ENCODE measurements around the gene NID1.

NID1 gene

GRCh38 chr1:235997931-235998330, 67.0 kb downstream of the NID1 start:
- no peaks in the 10 kb centered on the region for H3K27me3 ChIP-seq (replicated peaks in 2 of 5; ENCODE audit: control insufficient read depth in 4 of 5, insufficient read depth in 5 of 5, low read length in 4 of 5)
- ChIA-PET POLR2A (no interaction called here), CTCF (interaction anchor here (0.6 kb wide), 1 partner anchor 25 kb away, joined by 3 read pairs; no protein-coding TSS in a partner anchor)
- H3K36me3 ChIP-seq (ENCODE audit: control insufficient read depth in 4 of 4, insufficient read depth in 4 of 4, low read length in 3 of 4): no peaks in the 10 kb centered on the region
- H3K9me3 ChIP-seq (ENCODE audit: control extremely low read depth in 1 of 5, control insufficient read depth in 4 of 5, insufficient read depth in 2 of 5, low read depth in 1 of 5, low read length in 4 of 5): no peaks in the 10 kb centered on the region
- no peak overlapping the region for H3K27ac ChIP-seq (ENCODE audit: insufficient read depth in 1 of 2, low read depth in 1 of 2, low read length in 2 of 2, poor library complexity in 1 of 2, severe bottlenecking in 2 of 2)
- WGBS (ENCODE audit: insufficient coverage): 100% methylated on average over 5 of the region's 5 CpGs
- H3K4me3 ChIP-seq (ENCODE audit: control insufficient read depth in 1 of 7, extremely low read depth in 1 of 7, insufficient read depth in 4 of 7, low read depth in 2 of 7, low read length in 6 of 7): no peak overlapping the region
- no peak for DNase-seq
- peaks cover 4 to 7% (median 5%) of the 10 kb centered on the region in 4 experiments for H3K4me1 ChIP-seq (ENCODE audit: control extremely low read depth in 1 of 4, control insufficient read depth in 4 of 4, insufficient read depth in 4 of 4, low read length in 3 of 4)

- POLR2A ChIA-PET: no interaction called here
- Histone ChIP-seq H3K27ac (ENCODE audit: insufficient read depth in 1 of 2, low read depth in 1 of 2, low read length in 2 of 2, poor library complexity in 1 of 2, severe bottlenecking in 2 of 2) (no peak overlapping the region), H3K4me3 (ENCODE audit: control insufficient read depth in 1 of 7, extremely low read depth in 1 of 7, insufficient read depth in 4 of 7, low read depth in 2 of 7, low read length in 6 of 7) (no peak overlapping the region), H3K9me3 (ENCODE audit: control extremely low read depth in 1 of 5, control insufficient read depth in 4 of 5, insufficient read depth in 2 of 5, low read depth in 1 of 5, low read length in 4 of 5) (no peaks in the 10 kb centered on the region), H3K27me3 (replicated peaks in 2 of 5; ENCODE audit: control insufficient read depth in 4 of 5, insufficient read depth in 5 of 5, low read length in 4 of 5) (no peaks in the 10 kb centered on the region), H3K4me1 (ENCODE audit: control extremely low read depth in 1 of 4, control insufficient read depth in 4 of 4, insufficient read depth in 4 of 4, low read length in 3 of 4) (peaks cover 4 to 7% (median 5%) of the 10 kb centered on the region in 4 experiments), H3K36me3 (ENCODE audit: control insufficient read depth in 4 of 4, insufficient read depth in 4 of 4, low read length in 3 of 4) (no peaks in the 10 kb centered on the region)
- CTCF ChIA-PET: no interaction called here
- WGBS (ENCODE audit: insufficient coverage): 100% methylated on average over 3 of the region's 5 CpGs
- DNase-seq: no peak
Observed at GRCh38 chr1:235997049-235997448, 67.8 kb downstream of the NID1 start.

GRCh38 chr1:235996048-235996785, 68.7 kb downstream of the NID1 start:
- ChIA-PET POLR2A (interaction anchor here (0.7 kb wide), 1 partner anchor 38 kb away, joined by 3 read pairs; no protein-coding TSS in a partner anchor), CTCF (interaction anchor here (0.9 to 1.1 kb wide), 2 partner anchors 10 to 18 kb away, joined by 3 read pairs; no protein-coding TSS in a partner anchor)
- 100% methylated on average over 2 of the region's 4 CpGs for WGBS (ENCODE audit: insufficient coverage)

GRCh38 chr1:235995511-235995910, 69.4 kb downstream of the NID1 start:
- Histone ChIP-seq H3K9me3 (ENCODE audit: control extremely low read depth in 1 of 5, control insufficient read depth in 4 of 5, insufficient read depth in 2 of 5, low read depth in 1 of 5, low read length in 4 of 5) (peaks cover 0 to 4% (median 0%) of the 10 kb centered on the region in 5 experiments), H3K36me3 (ENCODE audit: control insufficient read depth in 4 of 4, insufficient read depth in 4 of 4, low read length in 3 of 4) (no peaks in the 10 kb centered on the region), H3K4me1 (ENCODE audit: control extremely low read depth in 1 of 4, control insufficient read depth in 4 of 4, insufficient read depth in 4 of 4, low read length in 3 of 4) (no peaks in the 10 kb centered on the region), H3K4me3 (ENCODE audit: control insufficient read depth in 1 of 7, extremely low read depth in 1 of 7, insufficient read depth in 4 of 7, low read depth in 2 of 7, low read length in 6 of 7) (no peak overlapping the region), H3K27me3 (replicated peaks in 2 of 5; ENCODE audit: control insufficient read depth in 4 of 5, insufficient read depth in 5 of 5, low read length in 4 of 5) (no peaks in the 10 kb centered on the region), H3K27ac (ENCODE audit: insufficient read depth in 1 of 2, low read depth in 1 of 2, low read length in 2 of 2, poor library complexity in 1 of 2, severe bottlenecking in 2 of 2) (no peak overlapping the region)
- no peak for DNase-seq
- ChIA-PET POLR2A (no interaction called here), CTCF (interaction anchor here (0.9 to 1.1 kb wide), 2 partner anchors 11 to 19 kb away, joined by 3 read pairs; no protein-coding TSS in a partner anchor)
- 100% methylated on average over 3 of the region's 3 CpGs for WGBS (ENCODE audit: insufficient coverage)

More at GRCh38 chr1:235996048-235996785, 68.7 kb downstream of the NID1 start:
- H3K36me3 ChIP-seq (ENCODE audit: control insufficient read depth in 4 of 4, insufficient read depth in 4 of 4, low read length in 3 of 4): no peaks in the 10 kb centered on the region
- no peak overlapping the region for H3K4me3 ChIP-seq (ENCODE audit: control insufficient read depth in 1 of 7, extremely low read depth in 1 of 7, insufficient read depth in 4 of 7, low read depth in 2 of 7, low read length in 6 of 7)
- H3K27me3 ChIP-seq (replicated peaks in 2 of 5; ENCODE audit: control insufficient read depth in 4 of 5, insufficient read depth in 5 of 5, low read length in 4 of 5): no peaks in the 10 kb centered on the region
- H3K9me3 ChIP-seq (ENCODE audit: control extremely low read depth in 1 of 5, control insufficient read depth in 4 of 5, insufficient read depth in 2 of 5, low read depth in 1 of 5, low read length in 4 of 5): no peaks in the 10 kb centered on the region
- DNase-seq: no peak
- H3K4me1 ChIP-seq (ENCODE audit: control extremely low read depth in 1 of 4, control insufficient read depth in 4 of 4, insufficient read depth in 4 of 4, low read length in 3 of 4): no peaks in the 10 kb centered on the region
- H3K27ac ChIP-seq (ENCODE audit: insufficient read depth in 1 of 2, low read depth in 1 of 2, low read length in 2 of 2, poor library complexity in 1 of 2, severe bottlenecking in 2 of 2): no peak overlapping the region

- H3K27ac ChIP-seq (ENCODE audit: insufficient read depth in 1 of 2, low read depth in 1 of 2, low read length in 2 of 2, poor library complexity in 1 of 2, severe bottlenecking in 2 of 2): no peak overlapping the region
- CTCF ChIA-PET: no interaction called here
- POLR2A ChIA-PET: no interaction called here
Observed at GRCh38 chr1:235993652-235994051, 71.2 kb downstream of the NID1 start.

GRCh38 chr1:235992868-235993267, 72.0 kb downstream of the NID1 start:
- H3K36me3 ChIP-seq (ENCODE audit: control insufficient read depth in 4 of 4, insufficient read depth in 4 of 4, low read length in 3 of 4): no peaks in the 10 kb centered on the region
- ChIA-PET POLR2A (no interaction called here), CTCF (no interaction called here)
- no peak overlapping the region for H3K27ac ChIP-seq (ENCODE audit: insufficient read depth in 1 of 2, low read depth in 1 of 2, low read length in 2 of 2, poor library complexity in 1 of 2, severe bottlenecking in 2 of 2)
- DNase-seq: no peak
- no peaks in the 10 kb centered on the region for H3K4me1 ChIP-seq (ENCODE audit: control extremely low read depth in 1 of 4, control insufficient read depth in 4 of 4, insufficient read depth in 4 of 4, low read length in 3 of 4)
- WGBS (ENCODE audit: insufficient coverage): 98% methylated on average over 6 of the region's 7 CpGs
- peaks cover 3 to 21% (median 5%) of the 10 kb centered on the region in 5 experiments for H3K9me3 ChIP-seq (ENCODE audit: control extremely low read depth in 1 of 5, control insufficient read depth in 4 of 5, insufficient read depth in 2 of 5, low read depth in 1 of 5, low read length in 4 of 5)
- no peaks in the 10 kb centered on the region for H3K27me3 ChIP-seq (replicated peaks in 2 of 5; ENCODE audit: control insufficient read depth in 4 of 5, insufficient read depth in 5 of 5, low read length in 4 of 5)
- no peak overlapping the region for H3K4me3 ChIP-seq (ENCODE audit: control insufficient read depth in 1 of 7, extremely low read depth in 1 of 7, insufficient read depth in 4 of 7, low read depth in 2 of 7, low read length in 6 of 7)

More at GRCh38 chr1:235993652-235994051, 71.2 kb downstream of the NID1 start:
- Histone ChIP-seq H3K9me3 (ENCODE audit: control extremely low read depth in 1 of 5, control insufficient read depth in 4 of 5, insufficient read depth in 2 of 5, low read depth in 1 of 5, low read length in 4 of 5) (peaks cover 0 to 16% (median 3%) of the 10 kb centered on the region in 5 experiments), H3K4me1 (ENCODE audit: control extremely low read depth in 1 of 4, control insufficient read depth in 4 of 4, insufficient read depth in 4 of 4, low read length in 3 of 4) (no peaks in the 10 kb centered on the region), H3K36me3 (ENCODE audit: control insufficient read depth in 4 of 4, insufficient read depth in 4 of 4, low read length in 3 of 4) (no peaks in the 10 kb centered on the region), H3K4me3 (ENCODE audit: control insufficient read depth in 1 of 7, extremely low read depth in 1 of 7, insufficient read depth in 4 of 7, low read depth in 2 of 7, low read length in 6 of 7) (no peak overlapping the region), H3K27me3 (replicated peaks in 2 of 5; ENCODE audit: control insufficient read depth in 4 of 5, insufficient read depth in 5 of 5, low read length in 4 of 5) (no peaks in the 10 kb centered on the region)
- no peak for DNase-seq
- 98% methylated on average over 27 of the region's 31 CpGs for WGBS (ENCODE audit: insufficient coverage)

- Histone ChIP-seq H3K27ac (ENCODE audit: insufficient read depth in 1 of 2, low read depth in 1 of 2, low read length in 2 of 2, poor library complexity in 1 of 2, severe bottlenecking in 2 of 2) (no peak overlapping the region), H3K27me3 (replicated peaks in 2 of 5; ENCODE audit: control insufficient read depth in 4 of 5, insufficient read depth in 5 of 5, low read length in 4 of 5) (no peaks in the 10 kb centered on the region), H3K4me1 (ENCODE audit: control extremely low read depth in 1 of 4, control insufficient read depth in 4 of 4, insufficient read depth in 4 of 4, low read length in 3 of 4) (no peaks in the 10 kb centered on the region), H3K36me3 (ENCODE audit: control insufficient read depth in 4 of 4, insufficient read depth in 4 of 4, low read length in 3 of 4) (no peaks in the 10 kb centered on the region), H3K4me3 (ENCODE audit: control insufficient read depth in 1 of 7, extremely low read depth in 1 of 7, insufficient read depth in 4 of 7, low read depth in 2 of 7, low read length in 6 of 7) (no peak overlapping the region), H3K9me3 (ENCODE audit: control extremely low read depth in 1 of 5, control insufficient read depth in 4 of 5, insufficient read depth in 2 of 5, low read depth in 1 of 5, low read length in 4 of 5) (peaks cover 3 to 21% (median 5%) of the 10 kb centered on the region in 5 experiments)
- POLR2A ChIA-PET: no interaction called here
- CTCF ChIA-PET: no interaction called here
- no peak for DNase-seq
- WGBS (ENCODE audit: insufficient coverage): 90% methylated on average over 10 of the region's 13 CpGs
Observed at GRCh38 chr1:235992346-235992745, 72.5 kb downstream of the NID1 start.
